ENCODE measurements around the gene RSPO4.

GRCh38 chr20:1003920-1004697 is 2.0 kb upstream of the RSPO4 start:
- TF ChIP-seq POLR2A (IDR thresholded peaks at IDR 0.05) = no peak
- no peak for TF ChIP-seq CTCF (IDR thresholded peaks at IDR 0.05)

Data from Peyer's patch (tissue), 4 donors.